HepG2 (cell line): ENCODE results near the gene MBIP. TPM values are rescaled to one million over a fixed set of nuclear protein-coding genes. Genes with fewer than 3 reads are reported as not detected.

ENCODE experiments used
- ATF4 ChIP-seq, 2 experiments: fragments of 450-650 bp in 1 of 2; sonication (generic) in 1 of 2; formaldehyde crosslinking; IDR thresholded peaks; 2 replicates each; pipeline versions ENCODE4 v1.5.0 to v1.8.0; 2020 to 2022; ENCODE audit warnings: mild to moderate bottlenecking in 1 of 2, missing genetic modification reagents in 1 of 2
- BRCA1 ChIP-seq: sonication (generic); formaldehyde crosslinking; IDR thresholded peaks from 2 replicates; pipeline ENCODE4 v1.4.0; 2020; ENCODE audit warnings: missing genetic modification reagents
- CTCF ChIP-seq: sonication (generic); formaldehyde crosslinking; IDR thresholded peaks from 2 replicates; pipeline ENCODE4 v1.5.0; 2020; ENCODE audit warnings: mild to moderate bottlenecking, missing genetic modification reagents, moderate library complexity
- NFKBIZ ChIP-seq: IDR thresholded peaks from 2 replicates; pipeline ENCODE4 v1.6.1; 2018; ENCODE audit warnings: missing genetic modification reagents, missing compliant biosample characterization
- ONECUT2 ChIP-seq: sonication (generic); formaldehyde crosslinking; IDR thresholded peaks from 2 replicates; pipeline ENCODE4 v1.4.0; 2020; ENCODE audit warnings: missing genetic modification reagents
- ZMAT3 ChIP-seq: sonication (generic); formaldehyde crosslinking; conservative IDR thresholded peaks from 2 replicates; pipeline ENCODE4 v1.7.0; 2021; ENCODE audit warnings: missing genetic modification reagents
- ZNF12 ChIP-seq: sonication (generic); formaldehyde crosslinking; IDR thresholded peaks from 2 replicates; pipeline ENCODE4 v1.5.0; 2020; ENCODE audit warnings: missing genetic modification reagents
- ZNF512 ChIP-seq: sonication (generic); formaldehyde crosslinking; IDR thresholded peaks from 2 replicates; pipeline ENCODE4 v1.4.0; 2020; ENCODE audit warnings: mild to moderate bottlenecking, missing genetic modification reagents
- ZNF543 ChIP-seq: sonication (generic); formaldehyde crosslinking; IDR thresholded peaks from 2 replicates; pipeline ENCODE4 v1.4.0; 2020; ENCODE audit warnings: mild to moderate bottlenecking, missing genetic modification reagents
- ZNF660 ChIP-seq: sonication (generic); formaldehyde crosslinking; IDR thresholded peaks from 2 replicates; pipeline ENCODE4 v1.5.1; 2020; ENCODE audit warnings: mild to moderate bottlenecking, low read depth, missing genetic modification reagents, borderline replicate concordance
- polyA plus RNA-seq, 8 experiments: library from polyadenylated mRNA; depleted of rRNA in 3 of 8; stranded (reverse) in 7 of 8; unstranded in 1 of 8; fragments of >200 nt; fragmentation: Illumina TruSeq in 4 of 8; extraction: Trizol in 4 of 8; gene quantifications; 2 replicates each; pipeline versions ENCODE4 v1.2.1 to v1.2.3, GENCODE V29; 2011 to 2016; ENCODE audit warnings: low read depth in 4 of 8, missing spikeins in 1 of 8, mixed read lengths in 1 of 8; ENCODE audit not compliant: insufficient read depth in 1 of 8
- total RNA-seq, 5 experiments: library from RNA; depleted of rRNA; stranded (reverse); fragments of >200 nt; fragmentation: Illumina TruSeq; extraction: Trizol; gene quantifications; 2 replicates each; pipeline ENCODE4 v1.2.3, GENCODE V29; 2016; ENCODE audit warnings: low read depth in 1 of 5

MBIP gene
- total and polyA plus RNA-seq, 2 of the 13 experiments (the other 11 are each of a cell fraction or from before 2014, with no cell fraction given): 48.1 to 48.6 TPM

GRCh38 chr14:36324897-36325296, 4.5 kb upstream of the MBIP start (continued):
- no peak for TF ChIP-seq ZNF512 (CRISPR knock-in tag)
- no peak for TF ChIP-seq ZNF12 (CRISPR knock-in tag)
- no peak for TF ChIP-seq ONECUT2
- TF ChIP-seq ZMAT3 (CRISPR knock-in tag): no peak
- TF ChIP-seq ZNF543 (CRISPR knock-in tag): no peak
- no peak for TF ChIP-seq BRCA1 (CRISPR knock-in tag)
- no peak for TF ChIP-seq ZNF660 (CRISPR knock-in tag)
- TF ChIP-seq CTCF (CRISPR knock-in tag): no peak
- no peak for TF ChIP-seq NFKBIZ (CRISPR knock-in tag)
- no peak for TF ChIP-seq ATF4 (CRISPR knock-in tag; IDR thresholded peaks at IDR 0.05)
